Neural cell (in vitro differentiated cells): Measurements from ENCODE around the gene ATL2.

Experiments used
- CTCF ChIP-seq: fragments of 450-650 bp; IDR thresholded peaks from 2 replicates; pipeline ENCODE4 v1.5.1; 2014; ENCODE audit warnings: antibody characterized with exemption, mild to moderate bottlenecking, moderate library complexity; ENCODE audit not compliant: poor library complexity, severe bottlenecking
- EZH2 ChIP-seq: fragments of 200-600, 300-800 bp; shearing (Covaris generic), sonication (generic); IDR thresholded peaks from 2 replicates; pipeline ENCODE4 v1.6.1; 2014; ENCODE audit warnings: antibody characterized with exemption, low read length, borderline replicate concordance, mild to moderate bottlenecking; ENCODE audit not compliant: insufficient read depth, poor library complexity, severe bottlenecking
- MXI1 ChIP-seq: fragments of 450-650 bp; conservative IDR thresholded peaks from 2 replicates; pipeline ENCODE4 v1.6.1; 2014; ENCODE audit warnings: antibody characterized with exemption, mild to moderate bottlenecking; ENCODE audit not compliant: poor library complexity, severe bottlenecking
- POLR2AphosphoS5 ChIP-seq: IDR thresholded peaks from 2 replicates; pipeline ENCODE4 v1.6.1; 2012
- RAD21 ChIP-seq: fragments of 450-650 bp; conservative IDR thresholded peaks from 2 replicates; pipeline ENCODE4 v1.6.1; 2014; ENCODE audit warnings: antibody characterized with exemption, mild to moderate bottlenecking, moderate library complexity
- TF ChIP-seq, protein P1 (sequence below): IDR thresholded peaks from 2 replicates; pipeline ENCODE4 v1.6.1; 2012; ENCODE audit warnings: borderline replicate concordance

GRCh38 chr2:38317725-38318124, 59.3 kb downstream of the ATL2 start:
- no peak for TF ChIP-seq CTCF
- TF ChIP-seq EZH2, result no peak
- TF ChIP-seq, protein P1, sequence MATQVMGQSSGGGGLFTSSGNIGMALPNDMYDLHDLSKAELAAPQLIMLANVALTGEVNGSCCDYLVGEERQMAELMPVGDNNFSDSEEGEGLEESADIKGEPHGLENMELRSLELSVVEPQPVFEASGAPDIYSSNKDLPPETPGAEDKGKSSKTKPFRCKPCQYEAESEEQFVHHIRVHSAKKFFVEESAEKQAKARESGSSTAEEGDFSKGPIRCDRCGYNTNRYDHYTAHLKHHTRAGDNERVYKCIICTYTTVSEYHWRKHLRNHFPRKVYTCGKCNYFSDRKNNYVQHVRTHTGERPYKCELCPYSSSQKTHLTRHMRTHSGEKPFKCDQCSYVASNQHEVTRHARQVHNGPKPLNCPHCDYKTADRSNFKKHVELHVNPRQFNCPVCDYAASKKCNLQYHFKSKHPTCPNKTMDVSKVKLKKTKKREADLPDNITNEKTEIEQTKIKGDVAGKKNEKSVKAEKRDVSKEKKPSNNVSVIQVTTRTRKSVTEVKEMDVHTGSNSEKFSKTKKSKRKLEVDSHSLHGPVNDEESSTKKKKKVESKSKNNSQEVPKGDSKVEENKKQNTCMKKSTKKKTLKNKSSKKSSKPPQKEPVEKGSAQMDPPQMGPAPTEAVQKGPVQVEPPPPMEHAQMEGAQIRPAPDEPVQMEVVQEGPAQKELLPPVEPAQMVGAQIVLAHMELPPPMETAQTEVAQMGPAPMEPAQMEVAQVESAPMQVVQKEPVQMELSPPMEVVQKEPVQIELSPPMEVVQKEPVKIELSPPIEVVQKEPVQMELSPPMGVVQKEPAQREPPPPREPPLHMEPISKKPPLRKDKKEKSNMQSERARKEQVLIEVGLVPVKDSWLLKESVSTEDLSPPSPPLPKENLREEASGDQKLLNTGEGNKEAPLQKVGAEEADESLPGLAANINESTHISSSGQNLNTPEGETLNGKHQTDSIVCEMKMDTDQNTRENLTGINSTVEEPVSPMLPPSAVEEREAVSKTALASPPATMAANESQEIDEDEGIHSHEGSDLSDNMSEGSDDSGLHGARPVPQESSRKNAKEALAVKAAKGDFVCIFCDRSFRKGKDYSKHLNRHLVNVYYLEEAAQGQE, result no peak
- TF ChIP-seq MXI1, result no peak
- TF ChIP-seq RAD21, result no peak
- no peak for TF ChIP-seq POLR2AphosphoS5
